HCT116 (cell line): Measurements from ENCODE around the gene NTRK3. TPM values are rescaled to one million over a fixed set of nuclear protein-coding genes. Genes with fewer than 3 reads are reported as not detected.

Source experiments
- ATAC-seq: fragments of 200-7000 bp; cut with Tn5 transposase; 2 replicates; pipeline ENCODE4 v1.9.1; 2020; ENCODE audit warnings: mild to moderate bottlenecking, moderate library complexity
- BruUV-seq: library from RNA; stranded (reverse); fragments of 400-500 nt; replicated peaks from 2 replicates; lab custom pipeline; 2021; lab: Mats Ljungman, UMichigan
- CTCF ChIA-PET: fragments of 300-600 bp; sonication (Branson Sonifier 250); formaldehyde crosslinking; loops from one replicate; lab custom pipeline; 2021; ENCODE audit warnings: antibody characterized with exemption; lab: Charles Lee
- POLR2A ChIA-PET: fragments of 300-600, 350-600 bp; sonication (Branson Sonifier 250); formaldehyde crosslinking; loops from one replicate; lab custom pipeline; 2021; ENCODE audit warnings: antibody characterized with exemption; lab: Charles Lee
- RAD21 ChIA-PET, 2 experiments: fragments of 300-600 bp; sonication (Branson Sonifier 250); formaldehyde crosslinking; loops; one replicate each; lab custom pipeline; 2023; ENCODE audit warnings: low total read pairs in 2 of 2; ENCODE audit not compliant: uncharacterized antibody in 2 of 2, unreplicated experiment in 2 of 2, low non-redundant PET in 1 of 2; lab: Charles Lee
- DNase-seq: peaks from one replicate; pipeline ENCODE4 v3.0.0-alpha.2; 2010; ENCODE audit warnings: low read depth, low spot score
- H2AFZ ChIP-seq: fragments of 200-600 bp; shearing (Covaris generic), sonication (generic); 2 replicates; pipeline ENCODE4 v1.6.1; 2017; ENCODE audit warnings: low read depth, mixed run types, mixed read lengths, antibody characterized with exemption, low read length; ENCODE audit not compliant: poor library complexity, severe bottlenecking
- H3K27ac ChIP-seq: 2 replicates; pipeline ENCODE4 v1.5.1; 2012; ENCODE audit warnings: low read depth, low read length
- H3K27me3 ChIP-seq: fragments of 200-600 bp; sonication (generic); 2 replicates; pipeline ENCODE4 v1.6.1; 2016; ENCODE audit warnings: mixed run types, low read length, mixed read lengths; ENCODE audit not compliant: insufficient read depth
- H3K36me3 ChIP-seq, 2 experiments: fragments of 200-500 bp in 1 of 2; fragments of 200-600 bp in 1 of 2; sonication (Bioruptor generic) in 1 of 2; sonication (generic) in 1 of 2; 2 replicates each; pipeline versions ENCODE4 v1.5.1 to v1.6.1; 2014 to 2016; ENCODE audit warnings: low read length in 2 of 2, inconsistent platforms in 1 of 2, mixed read lengths in 1 of 2, mixed run types in 1 of 2; ENCODE audit not compliant: insufficient read depth in 2 of 2, control insufficient read depth in 1 of 2
- H3K4me1 ChIP-seq, 2 experiments: fragments of 200-600 bp in 1 of 2; sonication (generic) in 1 of 2; 2 replicates each; pipeline versions ENCODE4 v1.5.1 to v1.6.1; 2012 to 2017; ENCODE audit warnings: low read length in 2 of 2, inconsistent platforms in 1 of 2, mild to moderate bottlenecking in 1 of 2, mixed read lengths in 1 of 2, mixed run types in 1 of 2, moderate library complexity in 1 of 2; ENCODE audit not compliant: insufficient read depth in 2 of 2, control insufficient read depth in 1 of 2
- H3K4me2 ChIP-seq: fragments of 200-600 bp; sonication (generic); 2 replicates; pipeline ENCODE4 v1.6.1; 2017; ENCODE audit warnings: mixed run types, low read length, mixed read lengths
- H3K4me3 ChIP-seq, 2 experiments: fragments of 200-600 bp in 1 of 2; sonication (generic) in 1 of 2; replicated peaks in 1 of 2; 2 replicates each; pipeline ENCODE4 v1.5.1; 2011 to 2016; ENCODE audit warnings: low read length in 2 of 2, control low read depth in 1 of 2, low read depth in 1 of 2, mild to moderate bottlenecking in 1 of 2, mixed read lengths in 1 of 2, mixed run types in 1 of 2
- H3K79me2 ChIP-seq: fragments of 200-600 bp; sonication (generic); 2 replicates; pipeline ENCODE4 v1.6.1; 2017; ENCODE audit warnings: mild to moderate bottlenecking, mixed run types, low read length, moderate library complexity, mixed read lengths; ENCODE audit not compliant: insufficient read depth
- H3K9ac ChIP-seq: fragments of 200-600 bp; sonication (generic); 2 replicates; pipeline ENCODE4 v1.6.1; 2016; ENCODE audit warnings: low read length, mixed read lengths
- H3K9me2 ChIP-seq: fragments of 200-600 bp; sonication (generic), shearing (Covaris generic); 2 replicates; pipeline ENCODE4 v1.6.1; 2017; ENCODE audit warnings: mixed run types, mild to moderate bottlenecking, moderate library complexity; ENCODE audit not compliant: insufficient read depth
- H3K9me3 ChIP-seq, 2 experiments: fragments of 200-500 bp in 1 of 2; fragments of 200-600 bp in 1 of 2; sonication (Bioruptor generic) in 1 of 2; sonication (generic) in 1 of 2; 2 replicates each; pipeline ENCODE4 v1.6.1; 2014 to 2017; ENCODE audit warnings: low read length in 2 of 2, mixed read lengths in 2 of 2, inconsistent platforms in 1 of 2, low read depth in 1 of 2, mild to moderate bottlenecking in 1 of 2, mixed run types in 1 of 2, moderate library complexity in 1 of 2; ENCODE audit not compliant: control insufficient read depth in 1 of 2, insufficient read depth in 1 of 2
- H4K20me1 ChIP-seq: fragments of 200-600 bp; sonication (generic), shearing (Covaris generic); 2 replicates; pipeline ENCODE4 v1.6.1; 2017; ENCODE audit warnings: mixed run types, mild to moderate bottlenecking, moderate library complexity; ENCODE audit not compliant: insufficient read depth
- CEBPB ChIP-seq: IDR thresholded peaks from 2 replicates; pipeline ENCODE4 v1.6.1; 2012; ENCODE audit warnings: low read depth
- EGR1 ChIP-seq: IDR thresholded peaks from 2 replicates; pipeline ENCODE4 v1.6.1; 2012; ENCODE audit warnings: low read depth
- ELF1 ChIP-seq: IDR thresholded peaks from 2 replicates; pipeline ENCODE4 v1.6.1; 2012; ENCODE audit warnings: low read depth, borderline replicate concordance
- EZH2phosphoT487 ChIP-seq: fragments of 200-600 bp; IDR thresholded peaks from 2 replicates; pipeline ENCODE4 v1.6.1; 2018; ENCODE audit warnings: antibody characterized with exemption, borderline replicate concordance
- FOSL1 ChIP-seq: IDR thresholded peaks from 2 replicates; pipeline ENCODE4 v1.6.1; 2012; ENCODE audit warnings: low read depth
- JUND ChIP-seq: IDR thresholded peaks from 2 replicates; pipeline ENCODE4 v1.6.1; 2012
- POLR2A ChIP-seq: IDR thresholded peaks from 2 replicates; pipeline ENCODE4 v1.7.0; 2011; ENCODE audit warnings: borderline replicate concordance; ENCODE audit not compliant: insufficient read depth, insufficient read length; ENCODE audit errors: extremely low read depth
- POLR2AphosphoS5 ChIP-seq: IDR thresholded peaks from 2 replicates; pipeline ENCODE4 v1.6.1; 2011; ENCODE audit warnings: mild to moderate bottlenecking, low read depth, low read length, moderate library complexity
- RAD21 ChIP-seq: IDR thresholded peaks from 2 replicates; pipeline ENCODE4 v1.6.1; 2012; ENCODE audit warnings: low read depth, mild to moderate bottlenecking
- SIN3A ChIP-seq: IDR thresholded peaks from 2 replicates; pipeline ENCODE4 v1.6.1; 2012; ENCODE audit warnings: low read depth
- SP1 ChIP-seq: IDR thresholded peaks from 2 replicates; pipeline ENCODE4 v1.6.1; 2012; ENCODE audit warnings: low read depth
- SRF ChIP-seq: IDR thresholded peaks from 2 replicates; pipeline ENCODE4 v1.6.1; 2012; ENCODE audit warnings: low read depth
- TCF7L2 ChIP-seq: IDR thresholded peaks from 2 replicates; pipeline ENCODE4 v1.7.0; 2011; ENCODE audit warnings: borderline replicate concordance, inconsistent platforms; ENCODE audit not compliant: insufficient read depth, insufficient read length; ENCODE audit errors: extremely low read depth
- intact Hi-C: fragments of 100-400 bp; cut with micrococcal nuclease; formaldehyde crosslinking; loops from 2 replicates; pipeline ENCODE4 v1.10.0; 2022
- total RNA-seq: library from RNA; stranded (reverse); gene quantifications from one replicate; pipeline ENCODE4 v1.2.1, GENCODE V29; 2021; ENCODE audit not compliant: unreplicated experiment
- TF ChIP-seq, protein P1 (sequence below): IDR thresholded peaks from 2 replicates; pipeline ENCODE4 v1.6.1; 2012
- TF ChIP-seq, protein P2 (sequence below): IDR thresholded peaks from 2 replicates; pipeline ENCODE4 v1.6.1; 2011; ENCODE audit warnings: mild to moderate bottlenecking, low read length, moderate library complexity; ENCODE audit not compliant: insufficient replicate concordance; ENCODE audit errors: extremely low read depth

NTRK3 gene
- total RNA-seq, 1 experiment from 2014 or later = not detected

DNA sequence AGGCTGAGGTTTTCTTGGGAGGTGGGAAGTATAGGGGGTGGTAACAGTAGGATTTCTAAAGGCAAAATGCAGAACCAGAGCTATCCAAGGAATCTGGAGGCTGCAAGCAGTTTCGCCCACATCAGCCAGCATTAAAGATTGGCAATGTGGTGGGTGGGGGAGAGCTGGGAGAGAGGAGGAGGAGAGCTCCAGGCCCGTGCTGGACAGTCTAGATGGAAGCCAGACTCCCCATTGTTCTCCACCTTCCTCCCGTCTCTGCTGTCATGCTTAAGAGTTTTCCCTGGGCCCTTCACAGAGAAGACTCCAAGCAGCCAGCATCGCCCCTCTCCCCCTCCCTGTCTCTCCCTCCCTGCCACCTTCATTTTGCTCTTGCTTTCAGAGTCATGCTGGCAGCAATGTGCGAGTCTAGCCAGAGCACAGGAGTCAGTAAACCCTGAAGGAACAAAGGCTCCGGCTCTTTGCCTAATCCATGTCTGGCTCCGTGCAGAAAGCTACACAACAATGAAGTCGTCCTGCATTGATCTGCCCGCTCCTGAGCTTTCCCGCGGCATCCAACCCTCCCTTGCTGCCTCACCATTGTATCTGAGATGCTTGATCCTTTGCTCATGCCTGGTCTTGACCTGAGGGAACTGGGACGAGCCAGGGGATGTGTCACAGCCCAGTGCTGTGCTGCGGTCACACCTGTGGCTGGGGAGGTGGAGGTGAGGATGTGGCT is 282.9 kb downstream of the NTRK3 start (continued):
- TF ChIP-seq SIN3A (no peak), EZH2phosphoT487 (no peak), ELF1 (no peak), POLR2AphosphoS5 (no peak), JUND (no peak), SP1 (no peak)

DNA sequence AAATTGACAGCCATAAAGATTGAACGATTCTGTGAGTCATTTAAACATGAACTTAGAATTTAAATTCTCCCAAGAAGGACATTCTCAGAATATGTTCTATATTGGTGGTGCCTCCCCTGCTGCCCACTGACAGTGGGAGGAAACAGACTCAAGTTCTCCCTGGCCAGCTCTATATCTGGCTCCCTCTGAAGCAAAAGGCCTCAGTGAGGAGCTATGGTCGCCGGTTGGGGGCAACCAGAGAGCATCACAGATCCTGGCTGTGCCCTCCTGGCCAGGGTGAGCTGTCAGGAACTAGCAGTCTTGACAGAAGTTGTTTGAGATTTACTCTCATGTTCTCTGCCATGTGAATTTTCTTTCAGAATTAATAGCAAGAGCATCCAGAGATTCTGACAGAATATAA is 285.5 kb downstream of the NTRK3 start:
- H3K27me3 ChIP-seq = no peaks in the 10 kb centered on the region
- no peaks in the 10 kb centered on the region for H3K79me2 ChIP-seq
- intact Hi-C loops = no loop called here
- RAD21 ChIA-PET = no interaction called here
- DNase-seq = no peak
- H3K4me1 ChIP-seq = no peaks in the 10 kb centered on the region
- H3K9me3 ChIP-seq = no peaks in the 10 kb centered on the region
- ATAC-seq = no peak
- H3K9ac ChIP-seq = no peak overlapping the region
- TF ChIP-seq CEBPB (no peak), RAD21 (no peak), POLR2A (no peak), EGR1 (no peak), SIN3A (no peak), JUND (no peak), TCF7L2 (no peak), POLR2AphosphoS5 (no peak), FOSL1 (no peak), SP1 (no peak), SRF (no peak)
- TF ChIP-seq, protein P1, sequence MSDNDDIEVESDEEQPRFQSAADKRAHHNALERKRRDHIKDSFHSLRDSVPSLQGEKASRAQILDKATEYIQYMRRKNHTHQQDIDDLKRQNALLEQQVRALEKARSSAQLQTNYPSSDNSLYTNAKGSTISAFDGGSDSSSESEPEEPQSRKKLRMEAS = no peak
- TF ChIP-seq, protein P2, sequence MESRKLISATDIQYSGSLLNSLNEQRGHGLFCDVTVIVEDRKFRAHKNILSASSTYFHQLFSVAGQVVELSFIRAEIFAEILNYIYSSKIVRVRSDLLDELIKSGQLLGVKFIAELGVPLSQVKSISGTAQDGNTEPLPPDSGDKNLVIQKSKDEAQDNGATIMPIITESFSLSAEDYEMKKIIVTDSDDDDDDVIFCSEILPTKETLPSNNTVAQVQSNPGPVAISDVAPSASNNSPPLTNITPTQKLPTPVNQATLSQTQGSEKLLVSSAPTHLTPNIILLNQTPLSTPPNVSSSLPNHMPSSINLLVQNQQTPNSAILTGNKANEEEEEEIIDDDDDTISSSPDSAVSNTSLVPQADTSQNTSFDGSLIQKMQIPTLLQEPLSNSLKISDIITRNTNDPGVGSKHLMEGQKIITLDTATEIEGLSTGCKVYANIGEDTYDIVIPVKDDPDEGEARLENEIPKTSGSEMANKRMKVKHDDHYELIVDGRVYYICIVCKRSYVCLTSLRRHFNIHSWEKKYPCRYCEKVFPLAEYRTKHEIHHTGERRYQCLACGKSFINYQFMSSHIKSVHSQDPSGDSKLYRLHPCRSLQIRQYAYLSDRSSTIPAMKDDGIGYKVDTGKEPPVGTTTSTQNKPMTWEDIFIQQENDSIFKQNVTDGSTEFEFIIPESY = no peak
- no peak overlapping the region for H3K4me3 ChIP-seq
- no TSS peak for BruUV-seq
- CTCF ChIA-PET = no interaction called here
- no peak overlapping the region for H2AFZ ChIP-seq
- no peaks in the 10 kb centered on the region for H3K36me3 ChIP-seq
- H3K27ac ChIP-seq = no peak overlapping the region
- H3K9me2 ChIP-seq = no peaks in the 10 kb centered on the region
- no peak overlapping the region for H3K4me2 ChIP-seq
- H4K20me1 ChIP-seq = no peaks in the 10 kb centered on the region
- POLR2A ChIA-PET = no interaction called here
